Occipital lobe (tissue), 2 donors: ENCODE results near the gene YWHAB. TPM values are rescaled to one million over a fixed set of nuclear protein-coding genes. Genes with fewer than 3 reads are reported as not detected.
"Not testable (repeated sequence)": the region's sequence is repeated elsewhere in the genome, so short reads cannot be mapped to it uniquely, and the experiment has no call there.

Experiments
- DNase-seq: peaks from one replicate; lab custom pipeline; 2025; lab: John Stamatoyannopoulos, UW
- total RNA-seq: library from RNA; depleted of rRNA; stranded (reverse); fragments of >200 nt; gene quantifications from one replicate; pipeline ENCODE4 v1.2.3, GENCODE V29; 2014

YWHAB gene
- total RNA-seq, 1 donor from 2014 or later: 121 TPM

DNA sequence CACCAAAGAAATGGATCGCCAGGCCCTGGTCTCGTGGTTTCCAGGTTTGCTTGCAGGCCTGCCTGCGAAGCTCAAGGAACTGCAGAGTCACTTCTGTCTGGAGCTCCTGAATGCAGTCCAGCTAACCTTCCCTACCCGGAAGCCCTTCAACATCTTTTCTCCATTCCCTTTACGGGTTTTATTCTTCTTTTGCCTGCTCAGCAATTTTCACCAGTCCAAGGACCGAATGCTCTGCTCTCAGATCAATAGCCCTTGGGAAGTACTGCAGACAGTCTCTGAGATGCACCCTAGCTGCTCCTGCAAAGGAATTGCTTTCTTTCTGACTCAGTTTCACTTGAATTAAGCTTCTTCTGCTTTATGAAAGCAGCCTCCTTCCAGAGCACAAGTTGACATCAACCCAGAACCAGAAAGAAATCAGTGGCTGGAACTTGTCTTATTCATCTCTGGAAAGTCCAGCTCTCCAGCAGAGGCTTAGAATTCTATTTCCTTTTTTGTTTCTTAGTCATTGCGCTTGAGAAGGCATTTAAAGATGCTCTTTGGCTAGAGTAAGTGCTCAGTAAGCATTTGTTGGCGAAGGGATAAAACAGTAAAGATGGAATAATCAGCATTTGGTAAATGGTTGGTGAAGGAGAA lies 18.7 kb upstream of the YWHAB start:
- DNase-seq: no peak

- no peak for DNase-seq
These were observed 16.0 kb upstream of the YWHAB start for GRCh38 chr20:44869471-44869870.

GRCh38 chr20:44882360-44882759 lies 3.1 kb upstream of the YWHAB start:
- DNase-seq: not testable (repeated sequence)

- DNase-seq: no peak
These were observed 2.1 kb upstream of the YWHAB start for GRCh38 chr20:44883214-44883902.

GRCh38 chr20:44884907-44885391 lies 556 bp upstream of the YWHAB start:
- DNase-seq: no peak

DNA sequence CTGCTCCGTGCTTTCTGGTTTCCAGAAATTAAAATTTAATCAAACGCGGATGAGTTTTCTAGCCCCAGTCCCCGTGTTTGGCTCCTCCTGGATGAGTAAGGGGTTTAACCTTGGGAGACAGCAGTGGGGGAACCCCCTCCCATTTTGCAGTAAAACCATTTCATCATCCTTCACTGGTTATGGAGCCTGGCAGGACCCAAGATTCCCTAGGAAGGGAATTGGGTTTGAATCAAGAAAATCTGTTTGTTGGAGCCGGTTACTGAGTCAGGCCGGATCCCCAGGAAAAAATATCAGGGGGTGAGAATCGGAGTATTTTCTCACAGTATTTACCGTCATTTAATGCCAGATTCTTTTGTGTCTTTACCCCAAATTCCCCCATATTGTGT lies 754 bp downstream of the YWHAB start:
- DNase-seq: no peak

- no peak for DNase-seq
These were observed 1.3 kb downstream of the YWHAB start for GRCh38 chr20:44886828-44887227.

- DNase-seq: no peak
These were observed 2.0 kb downstream of the YWHAB start for GRCh38 chr20:44887466-44887865.

DNA sequence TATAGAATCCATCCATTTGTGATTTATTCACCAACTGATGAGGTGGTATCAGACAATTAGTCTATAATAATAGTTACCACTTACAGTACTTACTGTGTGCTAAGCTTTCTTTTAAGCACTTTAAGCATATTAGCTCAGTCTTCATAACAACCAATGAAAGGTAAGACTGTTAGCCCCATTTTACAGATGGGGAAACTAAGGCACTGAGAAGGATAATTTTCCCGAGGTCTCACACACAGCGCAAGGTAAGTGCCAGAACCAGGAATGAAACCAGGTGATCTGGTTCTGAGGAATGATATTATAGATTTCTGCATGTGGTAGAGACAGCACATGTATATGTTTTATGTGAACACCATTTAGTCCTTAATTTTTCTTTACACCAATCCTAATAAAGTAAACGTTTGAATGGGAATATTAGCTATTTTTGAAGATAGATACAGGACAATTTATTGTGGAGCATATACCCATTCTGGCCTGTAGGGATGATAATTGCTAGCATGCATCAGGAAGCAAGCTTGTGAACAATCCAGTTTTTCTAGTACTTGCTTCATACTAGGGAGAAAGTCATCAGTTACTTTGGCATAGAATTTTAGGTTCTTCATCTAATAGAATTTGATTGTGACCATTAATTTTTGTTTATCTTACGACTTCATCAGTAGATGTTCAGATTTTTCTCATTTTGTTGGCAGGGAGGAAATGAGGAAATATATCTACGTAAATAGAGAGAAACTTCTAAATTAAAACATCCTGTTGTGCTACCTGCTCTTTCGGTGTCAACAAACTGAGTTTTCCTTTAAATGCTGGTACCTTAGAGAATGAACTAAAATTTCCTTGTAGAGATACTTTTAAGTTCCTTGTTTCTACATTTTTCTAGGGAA lies 3.0 kb downstream of the YWHAB start:
- DNase-seq: no peak

DNA sequence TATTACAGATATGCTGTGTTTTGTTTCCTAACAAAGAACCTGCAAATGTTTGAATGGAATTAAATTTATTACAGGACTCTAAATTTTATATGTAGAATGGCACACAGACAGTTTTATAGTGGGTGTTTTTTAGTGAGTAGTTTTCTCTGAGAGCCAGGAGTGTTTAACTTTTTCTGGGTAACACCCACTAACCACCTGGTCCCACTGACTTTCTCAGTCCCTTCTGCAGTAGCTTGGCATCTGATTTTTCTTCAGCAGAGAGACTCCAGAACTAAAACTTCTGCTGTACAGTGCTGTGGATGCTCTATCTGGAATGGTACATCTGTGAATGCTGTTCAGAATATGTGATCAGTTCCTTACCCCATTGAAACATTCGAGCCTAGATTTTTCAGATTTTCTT lies 6.3 kb downstream of the YWHAB start:
- peak; percentile 6 for DNase-seq

DNA sequence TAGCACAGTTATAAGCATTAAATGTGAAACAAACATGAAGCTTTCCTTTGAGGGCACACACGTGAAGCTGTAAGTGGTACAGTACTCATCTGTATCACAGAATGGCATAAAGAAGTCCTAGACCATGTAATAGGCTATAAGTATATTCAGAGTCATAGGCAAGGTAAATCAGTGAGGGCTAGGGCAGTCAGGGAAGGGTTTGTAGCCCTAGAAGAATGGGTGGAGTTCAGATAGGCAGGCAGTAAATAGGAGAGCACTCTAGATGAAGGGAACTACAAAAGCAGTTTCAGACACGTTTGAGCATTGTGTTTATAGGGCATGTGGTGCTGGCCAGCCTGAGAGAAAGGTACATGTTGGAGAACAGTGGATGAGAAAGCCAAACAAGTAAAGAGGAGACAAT lies 9.5 kb downstream of the YWHAB start:
- DNase-seq: no peak

DNA sequence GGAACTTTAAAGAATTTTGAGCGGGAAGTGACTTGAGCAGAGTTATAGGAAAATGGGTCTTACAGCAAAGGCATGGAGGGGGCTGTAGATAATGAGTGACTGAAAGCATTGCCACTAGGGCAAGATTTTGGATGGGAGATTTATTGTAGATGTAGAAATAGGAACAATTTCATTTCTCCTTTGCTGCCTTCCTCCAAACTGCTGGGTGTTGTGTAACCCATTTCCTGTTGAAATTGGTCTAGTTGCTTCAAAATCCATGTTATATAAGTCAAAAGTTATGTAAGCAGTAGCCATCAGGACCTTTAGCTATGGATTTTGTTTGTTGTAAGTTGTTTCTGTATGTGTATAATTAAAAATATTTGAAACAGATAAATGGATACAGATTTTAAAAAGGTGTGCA lies 11.1 kb downstream of the YWHAB start:
- no peak for DNase-seq

GRCh38 chr20:44897133-44897532 lies 11.6 kb downstream of the YWHAB start:
- DNase-seq: no peak

- no peak for DNase-seq
These were observed 14.8 kb downstream of the YWHAB start for GRCh38 chr20:44900231-44900854.

DNA sequence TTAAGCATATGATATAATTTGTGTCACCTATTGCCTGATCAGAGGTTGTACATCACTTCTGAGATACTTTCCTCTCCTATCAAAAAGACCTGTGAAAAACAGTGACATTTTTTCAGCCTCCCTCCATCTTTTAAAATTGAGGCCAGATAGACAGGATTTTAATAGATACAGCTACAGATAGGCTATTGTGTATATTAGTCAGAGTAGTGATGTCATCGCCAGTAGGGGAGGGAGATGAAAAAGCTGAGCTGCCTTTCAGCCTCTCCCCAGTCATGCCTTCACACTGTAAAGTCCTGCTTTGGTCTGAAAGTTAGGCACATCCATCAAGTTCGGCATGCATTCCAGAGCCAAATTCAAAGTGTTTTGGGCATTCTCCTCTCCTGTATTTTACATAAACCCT lies 16.5 kb downstream of the YWHAB start:
- DNase-seq: no peak

GRCh38 chr20:44904377-44904776 lies 18.9 kb downstream of the YWHAB start:
- DNase-seq: no peak

DNA sequence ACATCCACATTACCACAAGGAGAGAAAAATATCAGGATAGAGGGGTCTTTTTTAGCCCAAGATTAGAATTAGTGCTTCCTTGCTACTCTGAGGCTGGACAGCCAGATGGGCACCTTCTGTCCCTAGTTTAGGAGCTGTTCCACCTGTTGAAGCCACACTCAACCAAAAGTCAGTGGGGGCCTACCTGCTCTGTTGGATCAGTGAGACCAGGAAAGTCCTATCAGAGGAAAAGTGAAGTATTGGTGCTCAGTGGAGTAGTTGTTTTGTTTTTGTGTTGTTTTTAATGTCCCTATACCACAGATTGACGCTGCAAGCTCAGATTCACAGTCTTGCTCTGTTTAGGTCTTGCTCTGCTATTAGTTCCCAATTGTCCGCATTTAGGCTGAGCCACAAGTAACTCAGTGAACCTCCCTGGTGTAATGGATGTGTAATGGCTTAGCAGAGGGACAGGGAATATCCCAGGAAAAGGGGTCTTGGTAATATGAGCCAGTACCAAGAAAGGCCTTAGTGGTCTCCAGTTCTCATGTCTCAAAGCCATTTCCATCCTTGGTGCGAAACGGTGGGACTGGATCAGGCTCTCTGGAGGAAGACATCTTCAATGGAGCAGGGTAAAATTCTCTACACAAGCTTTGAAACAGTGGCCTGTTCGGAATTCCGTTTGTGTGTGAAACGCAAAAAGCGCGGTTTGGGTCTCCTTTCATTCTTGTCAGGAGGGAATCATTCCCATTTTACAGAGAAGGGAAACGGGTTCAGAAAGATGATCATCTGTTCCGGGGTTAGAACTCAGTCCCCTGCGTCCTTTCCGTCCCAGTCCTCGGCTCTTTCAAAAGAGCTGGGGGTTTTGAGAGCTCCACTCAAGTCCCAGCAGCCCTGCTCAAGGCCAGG lies 23.7 kb downstream of the YWHAB start:
- DNase-seq: no peak

DNA sequence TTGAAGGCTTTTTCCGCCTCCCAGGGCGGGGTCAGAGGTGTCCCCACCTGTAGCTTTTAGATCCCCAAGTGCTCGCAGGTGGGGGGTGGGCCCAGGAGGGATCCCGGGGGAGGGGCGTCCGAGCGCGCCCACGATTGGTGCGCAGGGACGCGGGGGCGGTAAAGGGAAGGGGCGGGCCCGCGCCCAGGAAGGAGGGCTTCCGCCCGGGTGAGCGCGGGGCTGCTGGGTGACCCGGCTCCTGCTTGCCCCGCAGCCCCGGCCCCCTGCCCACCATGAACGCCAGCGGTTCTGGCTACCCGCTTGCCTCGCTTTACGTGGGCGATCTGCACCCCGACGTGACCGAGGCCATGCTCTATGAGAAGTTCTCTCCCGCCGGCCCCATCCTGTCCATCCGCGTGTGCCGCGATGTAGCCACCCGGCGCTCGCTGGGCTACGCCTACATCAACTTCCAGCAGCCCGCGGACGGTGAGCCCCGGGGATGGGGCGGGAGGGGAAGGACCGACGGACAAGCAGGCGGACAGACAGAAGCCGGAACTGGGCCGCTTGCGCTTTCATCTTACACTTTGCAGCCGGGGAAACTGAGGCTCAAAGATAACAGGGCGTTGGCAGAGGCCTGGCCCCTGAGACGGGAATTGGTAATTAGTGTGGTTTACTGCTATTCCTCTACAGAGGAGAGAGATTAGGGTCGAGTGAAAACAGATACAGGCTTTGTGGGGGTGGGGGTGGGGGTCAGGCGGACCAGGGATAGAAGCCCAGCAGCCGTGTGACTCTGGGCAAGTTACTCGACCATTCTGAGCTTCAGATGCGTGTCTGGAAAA lies 24.6 kb downstream of the YWHAB start, which contains the start of gene PABPC1L:
TSS of gene PABPC1L (plus strand) at position 189 of the 818 bp plus-strand sequence. CDS start at position 273, 84 bp downstream.
- peak; percentile 25 for DNase-seq

- DNase-seq: no peak
These were observed 25.3 kb downstream of the YWHAB start for GRCh38 chr20:44910690-44911262.
